Measurements from ENCODE around the gene IAH1.

GRCh38 chr2:9532421-9532820, 58.1 kb downstream of the IAH1 start:
- TF ChIP-seq POLR2A (IDR thresholded peaks at IDR 0.05; ENCODE audit: low read depth, low read length) = no peak
- TF ChIP-seq CTCF (IDR thresholded peaks at IDR 0.05; ENCODE audit: extremely low read depth in 1 of 2, insufficient read depth in 1 of 2, low read depth in 1 of 2, low read length in 2 of 2) = no peak
- TF ChIP-seq EZH2 (IDR thresholded peaks at IDR 0.05; ENCODE audit: borderline replicate concordance, low read depth, low read length, severe bottlenecking) = no peak

All from endothelial cell of umbilical vein (primary cell).